GM19099 (cell line): ENCODE data around the gene UBL7.

Experiments used
- POLR2A ChIP-seq: IDR thresholded peaks from 3 replicates; pipeline ENCODE4 v1.6.1; 2011; ENCODE audit warnings: low read depth; ENCODE audit not compliant: insufficient read length; ENCODE audit errors: extremely low read depth

UBL7 gene

GRCh38 chr15:74466570-74466969 lies 5.6 kb upstream of the UBL7 start:
- no peak for TF ChIP-seq POLR2A

GRCh38 chr15:74464897-74465296 lies 3.9 kb upstream of the UBL7 start:
- TF ChIP-seq POLR2A: no peak

- no peak for TF ChIP-seq POLR2A
These were observed 3.3 kb upstream of the UBL7 start for GRCh38 chr15:74464216-74464615.

GRCh38 chr15:74463634-74464033 lies 2.7 kb upstream of the UBL7 start:
- TF ChIP-seq POLR2A: no peak

GRCh38 chr15:74461847-74462511 lies 1.0 kb upstream of the UBL7 start:
- no peak for TF ChIP-seq POLR2A

GRCh38 chr15:74460298-74460697 lies 662 bp downstream of the UBL7 start:
- TF ChIP-seq POLR2A: no peak

GRCh38 chr15:74458473-74458872 lies 2.5 kb downstream of the UBL7 start:
- no peak for TF ChIP-seq POLR2A

- no peak for TF ChIP-seq POLR2A
These were observed 6.0 kb downstream of the UBL7 start for GRCh38 chr15:74454764-74455500.

- TF ChIP-seq POLR2A: no peak
These were observed 6.8 kb downstream of the UBL7 start for GRCh38 chr15:74453925-74454763.

- TF ChIP-seq POLR2A: no peak
These were observed 8.8 kb downstream of the UBL7 start for GRCh38 chr15:74451861-74452835.

- no peak for TF ChIP-seq POLR2A
These were observed 9.6 kb downstream of the UBL7 start for GRCh38 chr15:74451322-74451721.

GRCh38 chr15:74449643-74450205 lies 11.2 kb downstream of the UBL7 start:
- no peak for TF ChIP-seq POLR2A

GRCh38 chr15:74449095-74449494 lies 11.9 kb downstream of the UBL7 start:
- TF ChIP-seq POLR2A: no peak
